ENCODE data around the gene ARL6IP4.

ARL6IP4 gene

DNA sequence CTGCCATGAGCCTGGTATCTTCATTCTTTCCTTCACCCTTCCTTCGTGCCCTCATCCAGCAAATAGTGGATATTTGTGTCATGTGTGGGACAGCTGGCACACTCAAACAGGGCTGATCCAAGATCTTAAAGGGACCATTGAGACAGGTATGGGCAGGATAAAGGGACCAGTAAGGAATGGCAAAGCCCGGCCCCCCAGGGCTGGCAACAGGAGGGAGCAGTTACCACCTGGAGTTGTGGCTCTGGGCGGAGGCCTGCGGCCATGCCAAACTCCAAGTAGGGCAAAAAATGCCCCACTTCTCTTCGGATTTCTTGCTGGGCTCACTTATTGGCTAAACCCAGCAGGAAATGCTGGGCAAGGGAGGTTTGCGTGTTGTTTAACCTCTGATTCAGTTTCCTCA lies 3.3 kb upstream of the ARL6IP4 start:
- Histone ChIP-seq H3K27me3 (ENCODE audit: low read length) (no peaks in the 10 kb centered on the region), H3K27ac (ENCODE audit: low read depth, low read length) (no peak overlapping the region), H3K36me3 (ENCODE audit: low read length) (no peaks in the 10 kb centered on the region), H3K9me3 (ENCODE audit: insufficient read depth, low read length) (no peaks in the 10 kb centered on the region), H4K20me1 (ENCODE audit: low read depth, low read length) (no peaks in the 10 kb centered on the region), H3K9ac (ENCODE audit: low read length) (no peak overlapping the region), H3K4me2 (ENCODE audit: low read depth, low read length, poor library complexity, severe bottlenecking) (no peak overlapping the region), H2AFZ (ENCODE audit: low read depth, low read length, severe bottlenecking) (no peak overlapping the region), H3K9me2 (replicated peaks; ENCODE audit: insufficient read depth, low read length) (no peaks in the 10 kb centered on the region), H3K79me2 (ENCODE audit: insufficient read depth, low read length) (peaks cover 15% of the 10 kb centered on the region; the same call in 1 of the 2 replicates), H3K4me3 (ENCODE audit: insufficient read depth, low read length, poor library complexity, severe bottlenecking) (no peak overlapping the region), H3F3A (ENCODE audit: insufficient read depth) (no peaks in the 10 kb centered on the region)
- no peak for TF ChIP-seq EZH2phosphoT487 (conservative IDR thresholded peaks at IDR 0.05; ENCODE audit: low read length)
- TF ChIP-seq, protein P1, sequence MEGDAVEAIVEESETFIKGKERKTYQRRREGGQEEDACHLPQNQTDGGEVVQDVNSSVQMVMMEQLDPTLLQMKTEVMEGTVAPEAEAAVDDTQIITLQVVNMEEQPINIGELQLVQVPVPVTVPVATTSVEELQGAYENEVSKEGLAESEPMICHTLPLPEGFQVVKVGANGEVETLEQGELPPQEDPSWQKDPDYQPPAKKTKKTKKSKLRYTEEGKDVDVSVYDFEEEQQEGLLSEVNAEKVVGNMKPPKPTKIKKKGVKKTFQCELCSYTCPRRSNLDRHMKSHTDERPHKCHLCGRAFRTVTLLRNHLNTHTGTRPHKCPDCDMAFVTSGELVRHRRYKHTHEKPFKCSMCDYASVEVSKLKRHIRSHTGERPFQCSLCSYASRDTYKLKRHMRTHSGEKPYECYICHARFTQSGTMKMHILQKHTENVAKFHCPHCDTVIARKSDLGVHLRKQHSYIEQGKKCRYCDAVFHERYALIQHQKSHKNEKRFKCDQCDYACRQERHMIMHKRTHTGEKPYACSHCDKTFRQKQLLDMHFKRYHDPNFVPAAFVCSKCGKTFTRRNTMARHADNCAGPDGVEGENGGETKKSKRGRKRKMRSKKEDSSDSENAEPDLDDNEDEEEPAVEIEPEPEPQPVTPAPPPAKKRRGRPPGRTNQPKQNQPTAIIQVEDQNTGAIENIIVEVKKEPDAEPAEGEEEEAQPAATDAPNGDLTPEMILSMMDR (IDR thresholded peaks at IDR 0.05; ENCODE audit: insufficient read depth, low read length, poor library complexity, severe bottlenecking): no peak

DNA sequence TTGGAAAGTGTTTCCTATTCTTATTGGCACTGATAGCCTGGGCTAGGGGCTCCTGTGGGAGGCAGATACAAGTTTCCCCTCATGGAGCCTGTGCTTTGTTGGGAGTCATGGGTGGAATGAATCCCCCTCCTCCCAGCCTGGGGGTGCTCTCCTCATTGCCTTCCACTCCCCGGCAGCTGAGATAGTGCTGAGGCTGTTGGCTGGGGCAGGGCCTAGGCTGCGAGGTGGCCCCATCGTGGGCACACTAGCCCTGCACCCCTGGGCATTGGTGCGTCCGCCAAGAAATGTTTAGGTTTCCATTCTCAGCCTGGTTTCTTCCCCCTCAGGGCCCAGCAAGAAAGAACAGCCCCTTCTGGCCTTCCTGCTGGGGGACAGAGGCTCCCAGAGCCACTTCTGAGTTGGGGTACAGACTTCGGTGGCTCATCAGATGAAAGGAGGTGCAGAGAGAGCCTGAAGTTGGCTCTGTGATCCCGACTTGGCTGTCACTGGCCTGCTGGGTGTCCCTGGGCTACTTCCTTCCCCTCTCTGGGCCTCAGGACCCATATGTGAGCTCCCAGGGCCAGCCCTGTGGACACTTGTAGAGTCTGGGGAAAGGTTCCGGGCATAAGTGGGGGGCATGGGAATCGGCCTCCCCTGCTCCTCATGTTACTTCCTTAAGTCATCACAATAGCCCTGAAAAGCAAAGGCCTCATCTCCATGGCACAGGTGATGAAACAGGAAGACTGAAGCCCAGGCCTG lies 2.7 kb upstream of the ARL6IP4 start:
- no peaks in the 10 kb centered on the region for H3K36me3 ChIP-seq (ENCODE audit: low read length)
- peaks cover 15% of the 10 kb centered on the region; the same call in 1 of the 2 replicates for H3K79me2 ChIP-seq (ENCODE audit: insufficient read depth, low read length)
- H3K9ac ChIP-seq (ENCODE audit: low read length): no peak overlapping the region
- no peaks in the 10 kb centered on the region for H3F3A ChIP-seq (ENCODE audit: insufficient read depth)
- TF ChIP-seq EZH2phosphoT487 (conservative IDR thresholded peaks at IDR 0.05; ENCODE audit: low read length): no peak
- TF ChIP-seq, protein P1 (IDR thresholded peaks at IDR 0.05; ENCODE audit: insufficient read depth, low read length, poor library complexity, severe bottlenecking): no peak
- H3K27me3 ChIP-seq (ENCODE audit: low read length): no peaks in the 10 kb centered on the region
- H3K4me3 ChIP-seq (ENCODE audit: insufficient read depth, low read length, poor library complexity, severe bottlenecking): no peak overlapping the region
- H3K4me2 ChIP-seq (ENCODE audit: low read depth, low read length, poor library complexity, severe bottlenecking): no peak overlapping the region
- no peaks in the 10 kb centered on the region for H3K9me3 ChIP-seq (ENCODE audit: insufficient read depth, low read length)
- H3K9me2 ChIP-seq (replicated peaks; ENCODE audit: insufficient read depth, low read length): no peaks in the 10 kb centered on the region
- H4K20me1 ChIP-seq (ENCODE audit: low read depth, low read length): no peaks in the 10 kb centered on the region
- no peak overlapping the region for H2AFZ ChIP-seq (ENCODE audit: low read depth, low read length, severe bottlenecking)
- H3K27ac ChIP-seq (ENCODE audit: low read depth, low read length): no peak overlapping the region

DNA sequence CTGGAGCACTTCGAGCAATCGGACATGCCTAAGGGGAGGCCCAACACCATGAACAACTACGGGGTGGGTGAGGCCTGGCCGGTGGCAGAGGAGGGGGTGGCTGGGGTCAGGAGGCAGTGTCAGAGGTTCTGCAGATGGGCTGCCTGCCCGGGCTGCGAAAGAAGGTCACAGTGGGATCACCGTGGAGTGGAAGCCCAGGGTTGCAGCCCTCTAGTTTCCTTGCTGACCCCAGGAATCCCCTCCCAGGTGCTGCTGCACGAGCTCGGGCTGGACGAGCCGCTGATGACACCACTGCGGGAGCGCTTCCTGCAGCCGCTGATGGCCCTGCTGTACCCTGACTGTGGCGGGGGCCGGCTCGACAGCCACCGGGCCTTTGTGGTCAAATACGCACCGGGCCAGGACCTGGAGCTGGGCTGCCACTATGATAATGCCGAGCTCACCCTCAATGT lies 1.9 kb upstream of the ARL6IP4 start:
- Histone ChIP-seq H3K9me3 (ENCODE audit: insufficient read depth, low read length) (no peaks in the 10 kb centered on the region), H4K20me1 (ENCODE audit: low read depth, low read length) (no peaks in the 10 kb centered on the region), H3K9ac (ENCODE audit: low read length) (no peak overlapping the region), H3K27me3 (ENCODE audit: low read length) (no peaks in the 10 kb centered on the region), H3K4me2 (ENCODE audit: low read depth, low read length, poor library complexity, severe bottlenecking) (no peak overlapping the region), H3K27ac (ENCODE audit: low read depth, low read length) (no peak overlapping the region), H3F3A (ENCODE audit: insufficient read depth) (no peaks in the 10 kb centered on the region), H2AFZ (ENCODE audit: low read depth, low read length, severe bottlenecking) (no peak overlapping the region), H3K4me3 (ENCODE audit: insufficient read depth, low read length, poor library complexity, severe bottlenecking) (no peak overlapping the region), H3K36me3 (ENCODE audit: low read length) (no peaks in the 10 kb centered on the region), H3K79me2 (ENCODE audit: insufficient read depth, low read length) (peaks cover 15% of the 10 kb centered on the region; the same call in 1 of the 2 replicates), H3K9me2 (replicated peaks; ENCODE audit: insufficient read depth, low read length) (no peaks in the 10 kb centered on the region)
- TF ChIP-seq, protein P1 (IDR thresholded peaks at IDR 0.05; ENCODE audit: insufficient read depth, low read length, poor library complexity, severe bottlenecking): no peak
- no peak for TF ChIP-seq EZH2phosphoT487 (conservative IDR thresholded peaks at IDR 0.05; ENCODE audit: low read length)
